GM18520 (cell line): ENCODE results near the gene FAM168B.

Experiments
- ATAC-seq: cut with Tn5 transposase; IDR thresholded peaks from one replicate; pipeline ENCODE4 v1.9.1; 2021; ENCODE audit not compliant: unreplicated experiment

The FAM168B gene

DNA sequence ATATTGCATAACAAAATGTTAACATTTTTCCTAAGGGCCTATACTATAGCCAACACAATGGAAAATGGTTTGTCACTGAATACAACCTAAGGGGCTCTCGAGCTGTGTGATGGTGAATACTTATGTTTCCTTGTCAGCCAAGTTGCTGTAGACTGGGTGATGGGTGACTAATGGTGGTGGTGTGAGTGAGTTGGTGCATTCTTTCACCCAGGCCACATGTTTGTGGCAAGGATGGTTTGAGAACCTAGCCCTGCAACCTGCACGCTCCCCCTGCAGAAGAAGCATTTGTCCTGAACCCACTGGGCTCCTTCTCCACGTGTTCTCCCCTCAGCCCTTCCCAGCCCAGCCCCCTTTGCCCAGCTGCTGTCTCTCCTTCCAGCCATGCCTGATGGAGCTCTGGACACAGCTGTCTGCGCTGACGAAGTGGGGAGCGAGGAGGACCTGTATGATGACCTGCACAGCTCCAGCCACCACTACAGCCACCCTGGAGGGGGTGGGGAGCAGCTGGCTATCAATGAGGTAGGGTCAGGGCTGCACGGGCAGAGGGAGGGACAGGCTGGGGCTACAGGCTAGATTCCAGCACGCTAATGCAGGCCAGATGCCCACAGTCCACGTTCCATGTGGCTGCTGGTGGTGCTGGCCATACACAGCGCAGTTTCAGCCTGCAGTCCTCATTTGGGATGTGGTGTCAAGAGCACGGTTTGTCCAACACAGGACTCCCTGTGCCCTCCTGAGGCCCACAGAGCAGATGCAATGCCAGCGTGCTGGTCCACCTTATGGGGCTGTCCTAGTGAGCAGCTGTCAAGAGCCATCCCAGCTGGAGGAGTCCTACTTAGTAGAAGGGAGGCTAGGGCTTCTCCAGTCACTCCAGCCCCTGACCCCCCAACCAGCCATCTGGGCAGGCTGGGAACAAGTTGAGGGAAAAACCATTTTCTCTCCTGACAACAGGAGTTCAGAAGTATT is 65.4 kb downstream of the FAM168B start:
- ATAC-seq = no peak

DNA sequence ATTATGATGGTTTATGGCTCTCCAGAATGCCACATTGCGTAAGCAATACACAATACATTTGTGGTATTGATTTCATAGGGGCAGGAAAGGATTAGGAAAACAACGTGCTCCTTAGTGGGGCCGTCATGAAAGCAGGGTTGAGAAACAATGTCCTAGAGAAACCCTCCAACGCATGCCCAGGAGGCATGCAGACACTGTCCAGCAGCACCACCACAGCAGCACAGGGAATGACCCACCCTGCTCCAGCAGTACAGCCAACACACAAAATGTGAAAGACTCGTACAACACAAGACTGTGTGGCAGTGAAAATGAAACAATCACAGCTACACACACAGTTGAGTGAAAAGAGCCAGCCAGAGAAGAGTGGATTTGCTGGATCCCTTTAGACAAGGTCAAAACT is 66.3 kb downstream of the FAM168B start:
- ATAC-seq = no peak

GRCh38 chr2:131023758-131024157 is 69.5 kb downstream of the FAM168B start:
- ATAC-seq = no peak

- no peak for ATAC-seq
These were observed 70.5 kb downstream of the FAM168B start for GRCh38 chr2:131022731-131023130.

DNA sequence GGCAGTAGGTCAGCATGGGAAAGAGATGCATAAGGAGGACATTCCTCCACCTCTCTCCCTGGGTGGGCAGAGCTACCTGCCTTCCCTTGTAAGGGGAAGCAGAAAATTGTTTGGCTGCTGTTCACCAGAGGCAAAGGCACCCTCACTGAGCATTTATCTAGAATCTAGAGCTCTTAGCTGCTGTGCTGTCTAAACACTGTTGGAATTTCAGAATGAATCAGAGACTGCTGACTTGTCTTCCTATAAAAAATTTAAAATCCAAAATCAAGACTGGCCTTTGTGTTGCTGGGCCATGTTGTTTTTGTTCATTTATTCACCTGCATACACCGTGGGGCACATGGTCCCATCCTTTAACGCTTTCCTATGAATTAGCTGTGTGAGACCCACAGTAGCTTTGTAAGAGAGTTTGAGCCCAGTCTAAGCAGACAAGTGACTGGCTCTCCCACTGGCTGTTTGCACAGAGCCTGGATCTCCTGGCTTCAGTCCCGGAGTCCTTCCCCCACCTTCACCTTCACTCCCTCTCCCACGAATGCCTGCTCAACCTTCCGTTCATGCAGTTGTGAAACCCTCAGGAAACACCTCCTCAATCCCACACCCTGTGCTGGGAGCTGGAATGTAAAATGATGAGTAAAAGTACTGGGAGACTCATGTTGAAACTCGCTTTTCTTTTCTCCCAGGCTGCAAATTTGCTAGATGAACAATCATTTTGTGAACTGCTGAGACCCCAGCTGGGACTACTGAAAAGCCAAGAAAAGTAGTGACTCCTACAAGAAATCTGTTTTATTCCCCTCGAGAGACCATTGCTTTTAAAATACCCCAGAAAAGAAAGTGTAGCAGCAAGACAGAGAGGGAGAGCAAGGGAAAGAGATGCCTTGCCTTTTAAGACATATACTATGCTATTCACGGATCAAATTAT is 76.2 kb downstream of the FAM168B start:
- ATAC-seq = no peak

DNA sequence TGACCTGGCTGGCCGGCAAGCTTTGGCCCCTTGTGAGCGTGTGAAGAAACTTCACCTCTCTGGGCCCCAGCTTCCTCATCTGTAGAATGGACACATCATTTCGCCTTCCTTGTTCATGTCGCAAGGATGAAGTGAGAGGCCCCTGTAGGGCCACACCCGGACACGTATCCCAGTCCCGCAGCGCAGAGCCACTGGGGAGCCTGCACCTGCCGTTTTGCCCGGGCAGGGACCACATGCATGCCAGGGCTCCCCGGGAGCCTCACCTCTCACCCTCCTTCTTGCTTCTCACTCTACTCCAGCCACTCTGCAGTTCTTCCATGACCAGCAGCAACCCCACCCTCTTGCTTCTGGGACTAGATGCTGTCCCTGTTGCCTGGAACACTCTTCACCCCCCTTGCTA is 77.5 kb downstream of the FAM168B start:
- ATAC-seq = no peak

DNA sequence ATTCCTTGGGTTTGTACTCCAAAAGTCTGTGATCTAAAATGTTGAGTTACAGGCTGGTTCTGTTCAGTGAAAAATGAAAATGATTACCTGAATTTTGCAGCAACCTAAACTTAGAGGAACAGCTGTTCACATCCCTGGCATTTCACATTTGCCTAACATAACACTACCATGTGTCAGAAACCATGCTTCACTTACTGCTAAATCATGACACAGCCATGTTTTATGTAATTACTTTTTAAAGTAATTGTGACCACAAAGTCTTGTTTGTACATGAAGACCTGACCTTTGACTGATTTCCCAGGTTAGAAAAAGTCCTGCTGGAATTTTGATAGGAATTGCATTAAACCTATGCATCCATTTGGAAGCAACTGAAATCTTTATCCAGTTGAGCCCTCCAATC is 79.1 kb downstream of the FAM168B start:
- ATAC-seq = no peak

- no peak for ATAC-seq
These were observed 81.8 kb downstream of the FAM168B start for GRCh38 chr2:131011486-131011885.

- ATAC-seq = no peak
These were observed 82.7 kb downstream of the FAM168B start for GRCh38 chr2:131010566-131010965.

- no peak for ATAC-seq
These were observed 83.4 kb downstream of the FAM168B start for GRCh38 chr2:131009713-131010475.

GRCh38 chr2:131008967-131009366 is 84.3 kb downstream of the FAM168B start:
- no peak for ATAC-seq

- no peak for ATAC-seq
These were observed 86.7 kb downstream of the FAM168B start for GRCh38 chr2:131006561-131006960.

DNA sequence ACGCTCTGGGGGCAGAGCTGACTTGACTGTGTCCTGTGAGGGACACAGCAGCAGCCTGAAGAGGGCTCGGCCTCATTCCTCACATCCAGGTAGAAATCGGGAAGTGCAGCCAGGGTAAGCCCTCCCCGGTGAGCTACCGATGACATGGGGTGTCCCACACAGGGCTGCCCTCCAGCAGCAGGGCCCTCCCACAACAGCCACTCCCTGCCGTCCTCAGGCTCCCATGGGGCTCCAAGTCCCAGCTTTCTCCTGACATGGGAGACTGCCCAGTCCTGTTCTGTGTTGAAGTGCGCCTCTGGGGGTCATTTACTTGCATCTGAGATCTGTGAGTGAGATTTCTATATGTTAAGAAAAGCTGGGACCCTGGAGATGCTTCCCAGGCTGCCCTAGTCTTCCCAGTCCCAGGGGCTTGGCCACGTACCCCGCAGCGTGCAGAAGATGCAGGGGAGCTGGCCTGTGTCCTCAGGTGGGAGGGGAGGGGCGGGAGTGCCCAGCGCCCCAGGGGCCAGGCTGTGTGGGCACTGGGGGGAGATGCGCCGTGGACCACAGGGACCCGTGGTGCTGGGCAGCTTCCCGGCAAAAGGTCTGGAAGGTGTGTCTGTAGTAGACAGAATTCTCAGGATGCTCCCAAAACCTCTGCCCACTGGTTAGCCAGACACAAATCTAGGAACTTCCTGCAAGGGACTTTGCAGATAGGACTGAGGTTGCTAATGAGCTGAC is 87.9 kb downstream of the FAM168B start:
- no peak for ATAC-seq

GRCh38 chr2:131004446-131005209 is 88.6 kb downstream of the FAM168B start:
- ATAC-seq = no peak

DNA sequence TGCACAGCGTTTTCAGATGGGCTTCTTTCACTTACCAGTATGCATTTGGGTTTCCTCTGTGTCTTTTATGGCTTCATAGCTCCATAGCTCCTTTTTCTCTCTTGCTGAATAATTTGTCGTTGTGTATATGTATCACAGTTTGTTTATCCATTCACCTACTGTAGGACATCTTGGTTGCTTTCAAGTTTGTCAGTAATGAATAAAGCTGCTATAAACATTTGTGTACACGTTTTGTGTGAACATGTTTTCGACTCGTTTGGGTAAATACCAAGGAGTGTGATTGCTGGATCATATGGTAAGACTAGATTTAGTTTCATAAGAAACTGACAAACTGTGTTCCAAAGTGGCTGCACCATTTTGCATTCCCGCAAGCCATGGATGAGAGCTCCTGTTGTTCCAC is 94.7 kb downstream of the FAM168B start:
- ATAC-seq = no peak
